Right renal cortex interstitium (tissue), 3 donors: ENCODE measurements around the gene SCLY. TPM values are rescaled to one million over a fixed set of nuclear protein-coding genes. Genes with fewer than 3 reads are reported as not detected.
"Not testable (repeated sequence)": the region's sequence is repeated elsewhere in the genome, so short reads cannot be mapped to it uniquely, and the experiment has no call there.

Experiments used
- DNase-seq, 3 donors: peaks; one replicate each; pipeline ENCODE4 v3.0.0-alpha.2; 2013; ENCODE audit warnings: low read depth in 3 of 3, low spot score in 2 of 3
- polyA plus RNA-seq, 3 donors: library from polyadenylated mRNA; unstranded; fragments of 120-200 nt; gene quantifications; one replicate each; pipeline ENCODE4 v1.2.1, GENCODE V29; 2013; ENCODE audit not compliant: insufficient read length in 3 of 3

SCLY gene
- polyA plus RNA-seq, 3 donors = 21.1 to 30.3 (median 27.2) TPM

DNA sequence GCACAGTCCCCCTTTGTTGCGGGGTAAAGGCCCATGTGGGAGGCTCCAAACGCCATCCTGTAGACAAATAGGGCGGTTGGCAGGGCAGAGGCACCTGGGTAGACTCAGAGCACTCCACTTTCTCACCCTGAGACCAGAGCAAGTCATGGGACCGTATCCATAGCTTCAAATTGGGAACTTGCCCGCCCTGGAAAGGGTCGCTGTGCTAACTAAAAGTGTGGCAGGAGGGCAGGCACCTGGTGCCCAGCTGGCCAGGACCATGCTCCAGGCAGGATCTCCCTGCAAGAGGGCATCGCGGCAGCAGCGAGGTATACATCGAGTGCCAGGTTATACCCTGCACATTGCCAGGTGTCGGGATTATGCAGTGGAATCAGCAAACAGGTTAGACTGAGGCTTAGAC, 20.8 kb upstream of the SCLY start:
- no peak for DNase-seq

DNA sequence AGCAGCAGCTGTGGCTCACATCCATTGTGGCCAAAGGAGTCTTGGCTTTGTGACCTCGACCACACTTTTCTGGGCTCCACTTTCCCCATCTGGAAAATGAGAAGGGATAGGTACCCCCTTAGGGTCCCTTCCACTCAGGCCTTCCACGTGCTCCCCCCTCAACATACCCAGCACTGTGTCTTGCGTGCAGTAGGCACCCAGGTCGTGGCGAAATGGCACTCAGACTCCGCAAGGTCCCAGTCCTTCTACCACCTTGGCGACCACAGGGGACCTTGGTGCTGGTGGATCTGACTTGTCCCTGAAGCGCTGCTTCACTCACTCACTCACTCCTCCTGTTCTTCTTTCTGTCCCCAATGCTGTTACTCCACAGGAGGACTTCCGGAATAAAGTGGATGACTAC, 19.9 kb upstream of the SCLY start:
- DNase-seq = no peak

DNA sequence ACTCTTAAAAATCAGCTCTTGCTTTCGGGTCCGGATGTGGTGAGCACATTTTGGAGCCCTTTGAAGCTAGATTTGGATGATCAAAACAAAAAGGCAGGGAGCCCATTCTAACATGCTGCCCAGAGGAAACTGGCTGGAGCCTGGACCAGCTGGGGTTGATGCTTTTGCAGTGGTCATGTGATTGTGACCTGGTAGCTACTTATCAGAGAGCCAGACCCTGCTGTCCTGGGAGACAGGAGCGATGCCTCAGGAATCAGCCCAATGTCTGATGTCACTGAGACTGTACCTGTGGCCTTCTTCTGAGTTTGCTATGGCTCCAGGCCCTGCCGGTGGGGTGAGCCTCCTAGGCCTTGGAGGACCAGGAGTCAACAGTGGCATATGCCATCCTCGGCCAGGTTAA, 18.7 kb upstream of the SCLY start:
- no peak for DNase-seq

DNA sequence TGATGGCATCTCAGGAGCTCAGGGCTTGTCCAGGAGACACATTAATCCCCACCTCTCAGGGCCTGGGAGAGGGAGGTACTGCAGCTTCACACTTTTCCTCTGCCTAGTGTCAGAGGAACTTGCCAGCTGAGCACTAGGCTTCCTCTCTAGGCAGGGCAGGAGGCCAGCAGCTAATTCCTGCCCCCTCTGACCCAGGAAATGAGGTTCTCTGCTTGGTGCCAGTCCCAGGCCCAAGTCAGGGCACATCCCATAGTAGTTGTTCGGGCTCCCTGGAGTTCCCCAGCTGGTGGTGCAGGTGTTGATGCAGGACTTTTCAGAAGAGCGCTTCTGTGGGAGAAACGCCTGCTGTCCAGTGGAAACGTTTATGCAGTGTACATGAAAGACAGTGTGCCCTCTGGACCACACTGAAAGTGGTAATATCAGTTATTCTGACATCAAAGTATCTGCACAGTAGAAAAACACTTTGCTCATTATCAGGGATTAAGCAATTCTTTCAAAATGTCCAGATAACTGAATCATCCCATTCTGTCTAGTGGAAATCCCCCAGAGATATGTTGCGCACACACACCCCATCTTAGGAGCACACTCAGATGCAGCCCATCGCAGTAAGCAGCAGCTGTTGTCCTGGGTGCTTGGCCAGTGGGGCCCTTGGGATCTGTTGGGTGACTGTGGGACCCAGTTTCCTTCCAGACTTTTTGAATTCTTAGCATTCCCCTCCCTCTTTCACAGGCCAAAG, 17.8 kb upstream of the SCLY start:
- no peak for DNase-seq

DNA sequence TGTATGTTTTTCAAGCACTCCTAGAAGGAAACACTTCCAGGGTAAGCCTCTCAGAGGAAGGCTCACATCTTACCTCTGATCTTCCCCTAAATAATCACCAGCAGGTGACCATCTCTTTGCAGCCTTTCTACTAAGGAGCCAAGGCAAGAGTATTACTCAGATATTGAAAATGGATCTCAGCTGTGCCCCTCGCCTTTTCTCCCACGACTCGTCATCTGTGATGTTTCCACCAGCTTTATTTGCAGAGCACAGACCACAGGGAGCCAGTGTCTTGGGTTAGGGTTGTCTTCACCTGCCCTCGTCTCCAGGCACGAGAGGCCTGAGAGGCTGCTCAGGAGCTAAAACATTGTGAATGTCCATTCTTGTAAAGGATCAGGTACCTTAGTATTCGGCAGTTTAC, 16.9 kb upstream of the SCLY start:
- no peak for DNase-seq

DNA sequence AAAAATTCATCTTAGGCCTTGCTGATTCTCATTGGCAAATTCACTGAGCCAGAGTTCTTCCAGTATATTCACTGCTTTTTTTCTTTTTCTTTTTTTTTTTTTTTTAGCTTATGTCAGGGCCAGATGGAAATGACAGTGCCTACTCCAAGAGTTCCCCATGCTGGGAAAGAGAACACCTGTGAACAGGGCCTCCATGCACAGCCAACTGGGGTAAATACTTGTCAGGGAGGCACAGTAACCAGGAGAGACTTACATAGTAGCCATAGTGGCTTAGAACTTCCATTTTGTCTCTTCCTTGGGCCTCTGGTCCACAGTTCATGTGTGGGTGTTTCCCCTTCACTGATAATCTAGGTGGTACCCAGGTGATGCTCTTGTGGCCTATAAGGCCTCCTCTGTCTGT, 15.2 kb upstream of the SCLY start:
- no peak for DNase-seq

- no peak for DNase-seq
These were observed 14.0 kb upstream of the SCLY start for GRCh38 chr2:238046725-238047270.

- DNase-seq = no peak
These were observed 7.5 kb upstream of the SCLY start for GRCh38 chr2:238053191-238053776.

GRCh38 chr2:238055841-238056240, 5.0 kb upstream of the SCLY start:
- DNase-seq = no peak

GRCh38 chr2:238057696-238058575, 2.9 kb upstream of the SCLY start:
- DNase-seq = not testable (repeated sequence)

- DNase-seq = no peak
These were observed 1.3 kb upstream of the SCLY start for GRCh38 chr2:238059505-238059904.

- peak in 2 of 3 donors; percentile 17 to 27 for DNase-seq
These were observed 682 bp upstream of the SCLY start for GRCh38 chr2:238060096-238060541.

DNA sequence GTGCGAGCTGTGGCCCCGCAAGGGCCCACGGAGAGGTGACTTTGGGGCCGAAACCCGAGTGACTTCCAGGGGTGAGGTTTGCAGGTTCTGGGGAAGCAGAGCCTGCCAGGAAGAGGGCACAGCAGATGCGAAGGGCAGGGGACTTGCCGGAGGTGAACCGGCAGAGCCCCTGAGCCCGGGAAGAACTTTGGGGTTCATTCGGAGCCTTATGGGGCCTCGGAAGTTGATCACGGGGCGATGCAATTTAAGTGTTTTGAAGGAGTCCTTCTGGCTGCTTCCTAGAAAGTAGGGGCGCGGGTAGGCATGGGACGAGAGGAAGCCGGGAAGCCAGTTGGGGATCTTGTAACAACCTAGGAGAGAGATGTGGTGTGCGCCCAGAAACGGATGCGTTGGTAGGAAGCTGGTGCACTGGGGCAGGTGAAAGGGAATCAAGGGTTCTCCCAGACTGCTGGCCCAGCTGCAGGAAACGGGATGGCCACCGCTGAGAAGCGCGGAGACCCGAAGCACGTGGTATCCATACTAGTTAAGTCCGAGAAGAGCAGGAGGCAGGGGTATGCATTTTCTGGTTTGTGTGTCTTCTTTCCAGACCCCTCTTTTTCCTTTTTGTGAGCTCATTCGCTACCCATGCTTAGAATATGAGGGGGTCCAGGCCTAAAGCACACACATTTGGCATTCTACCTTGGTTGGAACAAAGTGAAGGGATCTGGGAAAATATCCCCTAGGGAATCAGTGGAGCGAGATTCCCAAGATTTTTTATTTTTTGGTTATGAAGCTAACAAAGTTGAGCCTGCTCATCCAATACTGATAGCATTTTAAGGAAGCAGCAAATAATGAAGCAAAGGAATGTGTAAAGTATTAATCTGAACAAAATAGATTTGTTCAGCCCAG, 758 bp downstream of the SCLY start:
- peak in 2 of 3 donors; percentile 7 to 12 for DNase-seq

GRCh38 chr2:238063414-238064189, 2.8 kb downstream of the SCLY start:
- DNase-seq = no peak

- DNase-seq = no peak
These were observed 3.6 kb downstream of the SCLY start for GRCh38 chr2:238064376-238064775.

DNA sequence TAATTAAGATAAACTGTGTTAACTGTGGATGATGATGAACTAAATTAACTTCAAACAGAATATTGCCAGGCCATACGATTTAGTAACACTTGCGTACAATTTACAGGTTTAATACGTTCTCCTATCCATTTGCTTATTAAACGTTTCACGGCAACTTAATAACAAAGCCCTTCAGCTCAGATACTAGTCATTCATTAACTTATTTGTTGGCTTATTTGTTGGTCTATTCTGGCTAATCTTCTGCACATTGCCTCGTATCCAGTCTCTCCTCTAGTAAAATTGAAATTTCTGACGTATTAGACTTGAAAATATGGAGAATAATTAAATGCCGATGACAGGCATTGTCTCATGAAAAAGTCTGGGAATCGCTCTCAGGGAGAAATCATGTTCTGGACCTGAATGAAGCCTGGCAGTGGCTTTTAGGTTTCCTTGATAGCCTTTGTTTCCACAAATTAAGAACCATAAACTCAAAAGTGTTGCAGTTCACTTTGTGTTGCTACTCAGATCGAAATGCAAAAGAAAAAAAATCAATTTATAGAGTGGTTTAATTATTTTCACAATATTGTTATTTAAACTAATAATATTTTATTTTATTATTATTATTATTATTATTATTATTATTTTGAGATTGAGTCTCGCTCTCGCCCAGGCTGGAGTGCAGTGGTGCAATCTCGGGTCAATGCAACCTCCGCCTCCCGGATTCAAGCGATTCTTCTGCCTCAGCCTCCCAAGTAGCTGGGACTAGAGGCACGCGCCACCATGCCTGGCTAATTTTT, 4.5 kb downstream of the SCLY start:
- DNase-seq = no peak

DNA sequence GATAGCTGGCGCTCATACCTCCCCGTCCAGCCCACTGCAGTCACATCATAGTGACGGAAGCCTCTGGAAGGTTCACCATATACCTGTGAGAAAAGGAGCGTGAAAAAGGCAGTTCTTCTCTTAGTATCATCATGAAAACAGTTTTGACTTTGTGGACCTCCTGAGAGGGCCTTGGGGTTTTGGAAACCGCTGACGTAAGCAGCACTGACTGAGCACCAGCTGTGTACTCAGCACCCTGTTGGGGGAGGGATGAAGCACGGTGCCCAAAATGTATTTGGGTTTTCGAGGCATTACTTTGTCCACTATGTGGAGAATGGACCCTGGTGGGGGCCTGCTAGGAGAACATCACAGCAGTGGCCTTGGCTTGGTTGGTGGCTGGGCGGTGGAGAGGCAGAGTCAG, 5.4 kb downstream of the SCLY start:
- no peak for DNase-seq

GRCh38 chr2:238066718-238067117, 5.9 kb downstream of the SCLY start:
- DNase-seq = not testable (repeated sequence)

GRCh38 chr2:238067939-238068338, 7.1 kb downstream of the SCLY start:
- DNase-seq = no peak
